ENCODE measurements around the gene SBDS. TPM values are rescaled to one million over a fixed set of nuclear protein-coding genes. Genes with fewer than 3 reads are reported as not detected.
"Not testable (repeated sequence)": the region's sequence is repeated elsewhere in the genome, so short reads cannot be mapped to it uniquely, and the experiment has no call there.

SBDS gene
- total RNA-seq, 1 donor from 2014 or later, result 72.8 TPM

- no peak overlapping the region for H3K27ac Mint-ChIP-seq
- no peaks in the 10 kb centered on the region for H3K4me1 Mint-ChIP-seq
- no peak for DNase-seq
- no peaks in the 10 kb centered on the region for H3K27me3 Mint-ChIP-seq
- intact Hi-C loops (cut with micrococcal nuclease), result no loop called here
- H3K9me3 Mint-ChIP-seq, result no peaks in the 10 kb centered on the region
- H3K36me3 Mint-ChIP-seq (ENCODE audit: low read depth), result no peaks in the 10 kb centered on the region
- H3K4me3 Mint-ChIP-seq, result no peak overlapping the region
Observed at GRCh38 chr7:66970310-66970709, 25.1 kb downstream of the SBDS start.

- H3K9me3 Mint-ChIP-seq; intact Hi-C loops (cut with micrococcal nuclease); H3K27ac Mint-ChIP-seq; H3K36me3 Mint-ChIP-seq (ENCODE audit: low read depth); DNase-seq; H3K27me3 Mint-ChIP-seq; H3K4me3 Mint-ChIP-seq; H3K4me1 Mint-ChIP-seq: not testable (repeated sequence)
Observed at GRCh38 chr7:66969001-66969400, 26.4 kb downstream of the SBDS start.

- intact Hi-C loops (cut with micrococcal nuclease), result no loop called here
- no peak for DNase-seq
- Mint-ChIP-seq H3K36me3 (ENCODE audit: low read depth) (no peaks in the 10 kb centered on the region), H3K4me3 (no peak overlapping the region), H3K27ac (no peak overlapping the region), H3K9me3 (no peaks in the 10 kb centered on the region), H3K27me3 (no peaks in the 10 kb centered on the region), H3K4me1 (no peaks in the 10 kb centered on the region)
Observed at GRCh38 chr7:66967029-66967428, 28.4 kb downstream of the SBDS start.

GRCh38 chr7:66964411-66964810 lies 31.0 kb downstream of the SBDS start:
- DNase-seq, result no peak
- no peak overlapping the region for H3K4me3 Mint-ChIP-seq
- H3K4me1 Mint-ChIP-seq, result no peaks in the 10 kb centered on the region
- H3K36me3 Mint-ChIP-seq (ENCODE audit: low read depth), result peaks cover 9% of the 10 kb centered on the region
- intact Hi-C loops (cut with micrococcal nuclease), result no loop called here
- no peaks in the 10 kb centered on the region for H3K9me3 Mint-ChIP-seq
- H3K27me3 Mint-ChIP-seq, result no peaks in the 10 kb centered on the region
- no peak overlapping the region for H3K27ac Mint-ChIP-seq

GRCh38 chr7:66961096-66961495 lies 34.3 kb downstream of the SBDS start:
- Mint-ChIP-seq H3K27ac (no peak overlapping the region), H3K27me3 (no peaks in the 10 kb centered on the region), H3K4me1 (no peaks in the 10 kb centered on the region), H3K9me3 (no peaks in the 10 kb centered on the region), H3K4me3 (no peak overlapping the region), H3K36me3 (ENCODE audit: low read depth) (peaks cover 34% of the 10 kb centered on the region)
- intact Hi-C loops (cut with micrococcal nuclease), result no loop called here
- DNase-seq, result no peak

GRCh38 chr7:66960192-66960591 lies 35.2 kb downstream of the SBDS start:
- H3K27me3 Mint-ChIP-seq, result no peaks in the 10 kb centered on the region
- no peaks in the 10 kb centered on the region for H3K4me1 Mint-ChIP-seq
- no peak overlapping the region for H3K4me3 Mint-ChIP-seq
- intact Hi-C loops (cut with micrococcal nuclease), result no loop called here
- peaks cover 41% of the 10 kb centered on the region for H3K36me3 Mint-ChIP-seq (ENCODE audit: low read depth)
- no peak for DNase-seq
- H3K27ac Mint-ChIP-seq, result no peak overlapping the region
- H3K9me3 Mint-ChIP-seq, result no peaks in the 10 kb centered on the region

GRCh38 chr7:66958538-66959350 lies 36.6 kb downstream of the SBDS start:
- Mint-ChIP-seq H3K4me1 (no peaks in the 10 kb centered on the region), H3K27ac (no peak overlapping the region), H3K27me3 (no peaks in the 10 kb centered on the region), H3K9me3 (no peaks in the 10 kb centered on the region), H3K4me3 (no peak overlapping the region), H3K36me3 (ENCODE audit: low read depth) (peaks cover 48% of the 10 kb centered on the region)
- no peak for DNase-seq
- intact Hi-C loops (cut with micrococcal nuclease), result no loop called here

GRCh38 chr7:66957595-66958290 lies 37.6 kb downstream of the SBDS start:
- no peaks in the 10 kb centered on the region for H3K27me3 Mint-ChIP-seq
- H3K27ac Mint-ChIP-seq, result no peak overlapping the region
- no peaks in the 10 kb centered on the region for H3K4me1 Mint-ChIP-seq
- intact Hi-C loops (cut with micrococcal nuclease), result no loop called here
- no peak overlapping the region for H3K4me3 Mint-ChIP-seq
- peaks cover 54% of the 10 kb centered on the region for H3K36me3 Mint-ChIP-seq (ENCODE audit: low read depth)
- DNase-seq, result no peak
- no peaks in the 10 kb centered on the region for H3K9me3 Mint-ChIP-seq

- Mint-ChIP-seq H3K4me3 (no peak overlapping the region), H3K9me3 (no peaks in the 10 kb centered on the region), H3K4me1 (no peaks in the 10 kb centered on the region), H3K27me3 (no peaks in the 10 kb centered on the region), H3K27ac (no peak overlapping the region), H3K36me3 (ENCODE audit: low read depth) (peaks cover 62% of the 10 kb centered on the region)
- intact Hi-C loops (cut with micrococcal nuclease), result no loop called here
- no peak for DNase-seq
Observed at GRCh38 chr7:66953044-66953427, 42.4 kb downstream of the SBDS start.

- no peaks in the 10 kb centered on the region for H3K27me3 Mint-ChIP-seq
- no peak for DNase-seq
- H3K27ac Mint-ChIP-seq, result no peak overlapping the region
- H3K4me1 Mint-ChIP-seq, result no peaks in the 10 kb centered on the region
- H3K36me3 Mint-ChIP-seq (ENCODE audit: low read depth), result peaks cover 60% of the 10 kb centered on the region
- H3K9me3 Mint-ChIP-seq, result no peaks in the 10 kb centered on the region
- intact Hi-C loops (cut with micrococcal nuclease), result no loop called here
- H3K4me3 Mint-ChIP-seq, result no peak overlapping the region
Observed at GRCh38 chr7:66952343-66953043, 42.9 kb downstream of the SBDS start.

GRCh38 chr7:66950763-66951162 lies 44.6 kb downstream of the SBDS start:
- peaks cover 47% of the 10 kb centered on the region for H3K36me3 Mint-ChIP-seq (ENCODE audit: low read depth)

GRCh38 chr7:66950311-66950710 lies 45.1 kb downstream of the SBDS start:
- Mint-ChIP-seq H3K4me3 (no peak overlapping the region), H3K27me3 (no peaks in the 10 kb centered on the region), H3K4me1 (no peaks in the 10 kb centered on the region), H3K27ac (no peak overlapping the region), H3K36me3 (ENCODE audit: low read depth) (peaks cover 46% of the 10 kb centered on the region), H3K9me3 (no peaks in the 10 kb centered on the region)
- intact Hi-C loops (cut with micrococcal nuclease), result no loop called here
- no peak for DNase-seq

More at GRCh38 chr7:66950763-66951162, 44.6 kb downstream of the SBDS start:
- Mint-ChIP-seq H3K4me3 (no peak overlapping the region), H3K9me3 (no peaks in the 10 kb centered on the region), H3K27me3 (no peaks in the 10 kb centered on the region), H3K4me1 (no peaks in the 10 kb centered on the region), H3K27ac (no peak overlapping the region)
- no peak for DNase-seq
- intact Hi-C loops (cut with micrococcal nuclease), result no loop called here

GRCh38 chr7:66948480-66949109 lies 46.8 kb downstream of the SBDS start:
- no peak for DNase-seq
- no peaks in the 10 kb centered on the region for H3K4me1 Mint-ChIP-seq
- no peaks in the 10 kb centered on the region for H3K27me3 Mint-ChIP-seq
- no peak overlapping the region for H3K27ac Mint-ChIP-seq
- peaks cover 52% of the 10 kb centered on the region for H3K36me3 Mint-ChIP-seq (ENCODE audit: low read depth)
- H3K4me3 Mint-ChIP-seq, result no peak overlapping the region
- H3K9me3 Mint-ChIP-seq, result no peaks in the 10 kb centered on the region
- intact Hi-C loops (cut with micrococcal nuclease), result no loop called here

GRCh38 chr7:66946545-66946944 lies 48.8 kb downstream of the SBDS start:
- Mint-ChIP-seq H3K27me3 (no peaks in the 10 kb centered on the region), H3K36me3 (ENCODE audit: low read depth) (peaks cover 59% of the 10 kb centered on the region), H3K4me3 (no peak overlapping the region), H3K4me1 (peaks cover under 1% of the 10 kb centered on the region), H3K9me3 (no peaks in the 10 kb centered on the region), H3K27ac (no peak overlapping the region)
- DNase-seq, result no peak
- intact Hi-C loops (cut with micrococcal nuclease), result no loop called here
